Measurements from ENCODE around the gene POLE3. TPM values are rescaled to one million over a fixed set of nuclear protein-coding genes. Genes with fewer than 3 reads are reported as not detected.
"Not testable (repeated sequence)": the region's sequence is repeated elsewhere in the genome, so short reads cannot be mapped to it uniquely, and the experiment has no call there.

Gene POLE3
- total and polyA plus RNA-seq, 4 experiments from 2014 or later, result 46.9 to 179 (median 74.9) TPM

DNA sequence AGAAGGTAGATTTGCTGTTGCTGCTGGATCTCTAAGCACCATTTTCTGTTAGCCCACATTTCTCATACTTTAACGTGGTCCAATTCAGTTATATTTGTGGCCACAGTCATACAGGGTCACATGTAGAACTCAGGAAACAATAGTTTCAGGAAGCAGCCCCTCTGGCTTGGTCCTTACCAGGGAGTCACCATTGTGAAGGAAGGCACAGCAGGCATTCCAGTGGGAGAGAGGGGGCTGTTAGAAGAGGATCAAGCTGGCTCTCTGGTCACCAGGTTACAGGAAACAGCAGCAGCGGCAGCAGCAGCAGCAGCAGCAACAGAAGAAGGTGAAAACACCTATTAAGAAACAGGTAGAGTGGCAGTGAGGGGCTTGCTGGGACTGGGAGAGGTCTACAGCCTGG lies 14.6 kb upstream of the POLE3 start:
- Histone ChIP-seq H3K4me3 (ENCODE audit: low read length in 2 of 2) (no peak overlapping the region), H3K27ac (ENCODE audit: low read depth, low read length) (no peak overlapping the region), H3K36me3 (ENCODE audit: insufficient read depth, low read length) (no peaks in the 10 kb centered on the region), H3K9me3 (ENCODE audit: control insufficient read depth in 1 of 2, low read length in 2 of 2) (no peaks in the 10 kb centered on the region), H3K4me1 (ENCODE audit: insufficient read depth, low read length) (no peaks in the 10 kb centered on the region), H3K27me3 (ENCODE audit: insufficient read depth, low read length) (no peaks in the 10 kb centered on the region)
- ChIA-PET CTCF (ENCODE audit: partially characterized antibody) (no interaction called here), POLR2A (ENCODE audit: partially characterized antibody) (no interaction called here)
- no peak overlapping the region for H3K4me3 Mint-ChIP-seq
- intact Hi-C loops (cut with micrococcal nuclease), result no loop called here
- H3K9me3 Mint-ChIP-seq, result no peaks in the 10 kb centered on the region
- H3K27ac Mint-ChIP-seq, result no peak overlapping the region
- DNase-seq, result no peak
- H3K36me3 Mint-ChIP-seq, result no peaks in the 10 kb centered on the region
- no peaks in the 10 kb centered on the region for H3K4me1 Mint-ChIP-seq
- peaks cover 3 to 5% of the 10 kb centered on the region in 2 donors for H3K27me3 Mint-ChIP-seq

DNA sequence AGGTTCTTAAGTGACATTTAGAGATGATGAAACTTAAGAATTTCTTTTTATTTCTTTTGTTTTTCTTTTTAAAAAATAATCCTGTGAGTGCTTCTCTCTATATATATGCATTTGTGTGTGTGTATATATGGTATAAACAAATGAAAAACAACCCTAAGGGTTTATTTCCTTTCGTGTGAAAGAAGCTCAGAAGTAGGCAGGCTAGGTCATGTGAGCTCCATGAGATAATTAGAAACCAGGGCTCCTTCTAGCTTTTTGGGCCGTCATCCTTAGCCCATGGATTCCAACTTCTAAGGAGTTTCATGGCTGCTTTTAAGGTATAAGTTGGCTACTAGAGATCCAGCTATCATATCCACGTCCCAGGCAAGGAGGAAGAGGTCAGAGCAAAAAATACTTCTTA lies 11.3 kb upstream of the POLE3 start:
- POLR2A ChIA-PET (ENCODE audit: partially characterized antibody), result no interaction called here
- CTCF ChIA-PET (ENCODE audit: partially characterized antibody), result interaction anchor here (0.9 kb wide), 1 partner anchor 15 kb away, joined by 4 read pairs; no protein-coding TSS in a partner anchor
- H3K27me3 Mint-ChIP-seq, result peaks cover 3 to 5% of the 10 kb centered on the region in 2 donors
- no peaks in the 10 kb centered on the region for H3K9me3 Mint-ChIP-seq
- H3K27ac Mint-ChIP-seq, result no peak overlapping the region
- H3K4me1 ChIP-seq (ENCODE audit: insufficient read depth, low read length), result no peaks in the 10 kb centered on the region
- H3K9me3 ChIP-seq (ENCODE audit: control insufficient read depth in 1 of 2, low read length in 2 of 2), result no peaks in the 10 kb centered on the region
- H3K4me1 Mint-ChIP-seq, result no peaks in the 10 kb centered on the region
- H3K4me3 ChIP-seq (ENCODE audit: low read length in 2 of 2), result no peak overlapping the region
- no peak for DNase-seq
- H3K27ac ChIP-seq (ENCODE audit: low read depth, low read length), result no peak overlapping the region
- no peaks in the 10 kb centered on the region for H3K27me3 ChIP-seq (ENCODE audit: insufficient read depth, low read length)
- no peak overlapping the region for H3K4me3 Mint-ChIP-seq
- intact Hi-C loops (cut with micrococcal nuclease), result no loop called here
- no peaks in the 10 kb centered on the region for H3K36me3 ChIP-seq (ENCODE audit: insufficient read depth, low read length)
- H3K36me3 Mint-ChIP-seq, result no peaks in the 10 kb centered on the region

DNA sequence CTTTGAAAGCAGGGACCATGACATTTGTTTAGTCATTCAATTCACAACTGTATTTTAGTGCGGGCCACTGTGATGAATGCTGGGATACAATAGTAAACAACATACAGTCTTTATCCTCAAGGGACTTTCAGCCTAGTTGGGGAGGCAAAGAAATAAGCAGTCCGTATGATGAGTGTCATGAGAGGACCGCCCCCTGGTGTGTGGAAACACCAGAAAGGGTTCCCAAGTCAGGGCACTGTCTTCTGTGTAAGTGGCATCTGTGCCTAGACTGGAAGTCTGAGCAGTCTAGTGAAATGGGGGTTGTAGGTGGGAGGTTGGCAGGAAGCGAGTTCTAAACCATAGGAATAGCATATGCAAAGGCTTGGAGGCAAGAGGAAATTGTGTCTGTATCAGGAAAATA lies 6.9 kb upstream of the POLE3 start:
- no peaks in the 10 kb centered on the region for H3K9me3 ChIP-seq (ENCODE audit: control insufficient read depth in 1 of 2, low read length in 2 of 2)
- no peaks in the 10 kb centered on the region for H3K36me3 Mint-ChIP-seq
- no peaks in the 10 kb centered on the region for H3K27me3 ChIP-seq (ENCODE audit: insufficient read depth, low read length)
- no peaks in the 10 kb centered on the region for H3K4me1 ChIP-seq (ENCODE audit: insufficient read depth, low read length)
- no peak overlapping the region for H3K4me3 ChIP-seq (ENCODE audit: low read length in 2 of 2)
- no peaks in the 10 kb centered on the region for H3K36me3 ChIP-seq (ENCODE audit: insufficient read depth, low read length)
- no peak overlapping the region for H3K27ac ChIP-seq (ENCODE audit: low read depth, low read length)
- no peaks in the 10 kb centered on the region for H3K27me3 Mint-ChIP-seq
- H3K27ac Mint-ChIP-seq, result no peak overlapping the region
- ChIA-PET POLR2A (ENCODE audit: partially characterized antibody) (no interaction called here), CTCF (ENCODE audit: partially characterized antibody) (no interaction called here)
- no peak for DNase-seq
- H3K4me3 Mint-ChIP-seq, result no peak overlapping the region
- H3K4me1 Mint-ChIP-seq, result no peaks in the 10 kb centered on the region
- H3K9me3 Mint-ChIP-seq, result no peaks in the 10 kb centered on the region
- intact Hi-C loops (cut with micrococcal nuclease), result no loop called here

DNA sequence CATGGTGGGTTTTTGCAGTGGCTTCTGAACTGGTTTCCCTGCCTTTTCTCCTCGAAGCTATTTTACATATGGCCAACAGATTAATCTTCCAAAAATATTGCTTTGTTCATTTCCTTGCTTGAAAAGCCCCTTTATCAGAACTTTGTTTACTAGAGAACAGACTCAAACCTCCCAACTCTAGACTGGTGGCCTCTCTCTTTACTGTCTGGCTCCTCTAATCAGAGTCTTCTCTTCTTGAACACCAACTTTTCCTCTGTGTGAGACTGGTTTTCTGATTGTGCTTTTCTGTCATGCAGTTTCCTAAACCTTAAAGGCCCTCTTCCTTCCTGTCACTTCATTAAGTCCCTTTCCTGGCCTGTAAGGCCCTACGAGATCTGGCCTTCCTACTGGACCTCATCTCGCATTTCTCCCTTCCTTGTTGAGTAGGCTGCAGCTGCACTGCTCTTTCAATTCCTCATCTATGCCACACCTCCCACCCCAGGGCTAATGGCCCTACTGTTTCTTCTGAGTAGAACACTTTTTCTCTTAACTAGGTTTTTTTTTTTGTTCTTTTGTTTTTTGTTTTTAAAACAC lies 5.8 kb upstream of the POLE3 start:
- Histone ChIP-seq H3K36me3 (ENCODE audit: insufficient read depth, low read length) (no peaks in the 10 kb centered on the region), H3K27ac (ENCODE audit: low read depth, low read length) (no peak overlapping the region), H3K4me1 (ENCODE audit: insufficient read depth, low read length) (peaks cover 4% of the 10 kb centered on the region), H3K4me3 (ENCODE audit: low read length in 2 of 2) (no peak overlapping the region), H3K9me3 (ENCODE audit: control insufficient read depth in 1 of 2, low read length in 2 of 2) (no peaks in the 10 kb centered on the region), H3K27me3 (ENCODE audit: insufficient read depth, low read length) (no peaks in the 10 kb centered on the region)
- no peak overlapping the region for H3K27ac Mint-ChIP-seq
- no peak for DNase-seq
- ChIA-PET CTCF (ENCODE audit: partially characterized antibody) (no interaction called here), POLR2A (ENCODE audit: partially characterized antibody) (no interaction called here)
- intact Hi-C loops (cut with micrococcal nuclease), result no loop called here
- no peaks in the 10 kb centered on the region for H3K36me3 Mint-ChIP-seq
- H3K4me3 Mint-ChIP-seq, result no peak overlapping the region
- peaks cover 0 to 5% (median under 1%) of the 10 kb centered on the region in 4 donors for H3K4me1 Mint-ChIP-seq
- H3K27me3 Mint-ChIP-seq, result no peaks in the 10 kb centered on the region
- no peaks in the 10 kb centered on the region for H3K9me3 Mint-ChIP-seq

DNA sequence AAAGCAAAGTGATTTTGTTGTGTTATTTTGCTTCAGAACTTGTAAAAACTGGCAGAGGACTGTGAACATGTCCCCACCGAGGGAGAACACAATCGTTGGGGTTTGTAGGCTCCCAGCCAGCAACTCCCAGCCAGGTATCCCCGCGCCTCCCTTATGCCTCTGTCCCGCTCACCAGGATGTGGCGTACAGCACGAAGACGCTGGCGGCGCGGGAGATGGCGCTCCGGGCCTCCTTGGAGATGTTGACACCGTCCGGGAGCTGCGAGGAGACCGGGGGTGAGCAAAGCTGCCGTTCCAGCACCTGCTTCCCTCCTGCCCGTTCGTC lies 630 bp downstream of the POLE3 start:
- CTCF ChIA-PET (ENCODE audit: partially characterized antibody), result interaction anchor here (1.0 to 4.7 kb wide), 16 partner anchors 10 to 246 kb away, joined by 3 to 56 read pairs (median 4); partner anchors contain the start of genes ALAD, CDC26 and PRPF4
- intact Hi-C loops (cut with micrococcal nuclease), result loop anchor here (1.0 to 2.0 kb wide), 8 partner anchors 9 to 691 kb away; partner anchors contain the start of genes ALAD, CDC26, FKBP15 and HDHD3
- H3K9me3 Mint-ChIP-seq, result peaks cover 0 to 3% (median 0%) of the 10 kb centered on the region in 8 donors
- H3K27ac Mint-ChIP-seq, result peak overlapping the region; percentile 99 to 100 (median 99)
- peaks cover 27% of the 10 kb centered on the region for H3K4me1 ChIP-seq (ENCODE audit: insufficient read depth, low read length)
- H3K27me3 Mint-ChIP-seq, result peaks cover 2 to 3% of the 10 kb centered on the region in 2 donors
- H3K4me3 ChIP-seq (ENCODE audit: low read length in 2 of 2), result peak overlapping the region; percentile 65 to 88
- H3K36me3 ChIP-seq (ENCODE audit: insufficient read depth, low read length), result peaks cover 18% of the 10 kb centered on the region
- peaks cover 22 to 39% of the 10 kb centered on the region in 2 donors for H3K36me3 Mint-ChIP-seq
- H3K4me1 Mint-ChIP-seq, result peaks cover 17 to 44% (median 33%) of the 10 kb centered on the region in 4 donors
- peak overlapping the region; percentile 84 for H3K27ac ChIP-seq (ENCODE audit: low read depth, low read length)
- H3K4me3 Mint-ChIP-seq, result peak overlapping the region; percentile 95 to 100 (median 98)
- POLR2A ChIA-PET (ENCODE audit: partially characterized antibody), result interaction anchor here (0.6 to 4.9 kb wide), 18 partner anchors 8 to 1030 kb away, joined by 3 to 93 read pairs (median 6); partner anchors contain the start of genes ALAD, BSPRY, CDC26 and FKBP15
- H3K27me3 ChIP-seq (ENCODE audit: insufficient read depth, low read length), result no peaks in the 10 kb centered on the region
- no peak for DNase-seq
- H3K9me3 ChIP-seq (ENCODE audit: control insufficient read depth in 1 of 2, low read length in 2 of 2), result no peaks in the 10 kb centered on the region

DNA sequence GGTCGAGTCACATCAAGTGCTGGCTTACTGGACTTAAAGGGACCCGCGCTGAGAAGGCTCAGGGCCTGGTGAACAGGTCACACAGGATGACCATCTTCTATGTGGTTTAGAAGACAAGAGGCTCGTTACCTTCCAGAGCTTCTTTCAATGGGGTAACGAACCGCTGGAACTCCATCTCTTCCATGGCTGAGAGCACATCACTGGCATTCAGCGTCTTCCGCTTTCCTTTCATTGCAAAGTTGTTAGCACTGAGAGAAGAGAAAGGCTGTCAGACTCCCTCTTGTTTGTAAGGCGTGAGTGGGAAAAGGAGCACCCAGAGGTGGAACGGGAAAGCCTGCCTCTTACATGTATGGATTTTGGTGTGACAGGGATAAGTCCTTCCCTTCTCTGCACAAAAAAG lies 994 bp downstream of the POLE3 start:
- POLR2A ChIA-PET (ENCODE audit: partially characterized antibody), result interaction anchor here (0.6 to 4.9 kb wide), 15 partner anchors 8 to 260 kb away, joined by 3 to 93 read pairs (median 7); partner anchors contain the start of genes ALAD, BSPRY, CDC26 and FKBP15
- peaks cover 0 to 3% (median 0%) of the 10 kb centered on the region in 8 donors for H3K9me3 Mint-ChIP-seq
- peak overlapping the region; percentile 95 to 100 (median 98) for H3K4me3 Mint-ChIP-seq

DNA sequence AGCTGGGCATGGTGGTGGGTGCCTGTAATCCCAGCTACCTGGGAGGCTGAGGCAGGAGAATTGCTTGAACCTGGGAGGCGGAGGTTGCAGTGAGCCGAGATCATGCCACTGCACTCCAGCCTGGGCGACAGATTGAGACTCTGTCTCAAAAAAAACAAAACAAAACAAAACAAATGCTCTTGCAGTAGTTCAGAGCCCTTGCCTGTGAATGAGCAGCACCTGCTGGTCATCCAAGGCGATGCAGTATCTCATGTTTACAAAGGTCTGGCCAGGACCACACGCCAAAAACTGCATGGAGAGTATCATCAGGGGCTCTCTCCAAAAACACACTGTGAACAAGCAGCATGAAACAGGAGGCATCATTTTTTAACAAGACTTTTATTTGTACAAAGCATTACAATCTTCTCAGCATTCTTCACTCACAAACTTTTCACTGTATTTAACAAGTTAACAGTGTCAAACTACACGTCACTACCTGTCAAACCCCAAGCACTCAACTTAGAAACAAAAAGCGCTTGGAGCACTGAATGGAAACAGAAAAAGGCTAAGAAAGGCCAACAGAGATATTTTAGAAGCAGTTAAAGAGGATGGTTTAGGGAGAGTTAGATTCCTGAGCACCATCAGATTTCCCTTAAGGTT lies 3.5 kb downstream of the POLE3 start:
- Mint-ChIP-seq H3K4me3 (peak overlapping the region in 7 of 8 donors; percentile 9 to 88 (median 61)), H3K36me3 (peaks cover 22 to 39% of the 10 kb centered on the region in 2 donors), H3K4me1 (peaks cover 17 to 45% (median 32%) of the 10 kb centered on the region in 4 donors), H3K27ac (peak overlapping the region; percentile 74 to 99 (median 89))
- peaks cover 18% of the 10 kb centered on the region for H3K36me3 ChIP-seq (ENCODE audit: insufficient read depth, low read length)
- not testable (repeated sequence) for H3K9me3 ChIP-seq (ENCODE audit: control insufficient read depth in 1 of 2, low read length in 2 of 2); H3K27me3 ChIP-seq (ENCODE audit: insufficient read depth, low read length); H3K9me3 Mint-ChIP-seq; H3K4me3 ChIP-seq (ENCODE audit: low read length in 2 of 2); H3K27me3 Mint-ChIP-seq
- CTCF ChIA-PET (ENCODE audit: partially characterized antibody), result interaction anchor here (0.9 to 8.5 kb wide), 11 partner anchors 7 to 251 kb away, joined by 3 to 72 read pairs (median 5); partner anchors contain the start of genes ALAD, CDC26 and PRPF4
- intact Hi-C loops (cut with micrococcal nuclease), result loop anchor here (1.0 kb wide), 1 partner anchor 98 kb away; no protein-coding TSS in a partner anchor
- peak overlapping the region; percentile 8 for H3K27ac ChIP-seq (ENCODE audit: low read depth, low read length)
- POLR2A ChIA-PET (ENCODE audit: partially characterized antibody), result interaction anchor here (1.4 kb wide), 1 partner anchor 132 kb away, joined by 4 read pairs; the partner anchor contains the start of genes CDC26 and PRPF4
- peak; percentile 56 to 74 (median 65) for DNase-seq
- H3K4me1 ChIP-seq (ENCODE audit: insufficient read depth, low read length), result peaks cover 27% of the 10 kb centered on the region

More for the DNA sequence above, 994 bp downstream of the POLE3 start:
- Mint-ChIP-seq H3K36me3 (peaks cover 22 to 39% of the 10 kb centered on the region in 2 donors), H3K4me1 (peaks cover 17 to 44% (median 33%) of the 10 kb centered on the region in 4 donors), H3K27me3 (peaks cover 2 to 3% of the 10 kb centered on the region in 2 donors), H3K27ac (peak overlapping the region; percentile 91 to 100 (median 99))
- intact Hi-C loops (cut with micrococcal nuclease), result no loop called here
- CTCF ChIA-PET (ENCODE audit: partially characterized antibody), result interaction anchor here (1.0 to 4.7 kb wide), 16 partner anchors 10 to 246 kb away, joined by 3 to 56 read pairs (median 4); partner anchors contain the start of genes ALAD, CDC26 and PRPF4
- H3K27me3 ChIP-seq (ENCODE audit: insufficient read depth, low read length), result no peaks in the 10 kb centered on the region
- H3K36me3 ChIP-seq (ENCODE audit: insufficient read depth, low read length), result peaks cover 18% of the 10 kb centered on the region
- H3K4me3 ChIP-seq (ENCODE audit: low read length in 2 of 2), result peak overlapping the region; percentile 65 to 88
- no peak for DNase-seq
- no peaks in the 10 kb centered on the region for H3K9me3 ChIP-seq (ENCODE audit: control insufficient read depth in 1 of 2, low read length in 2 of 2)
- peaks cover 27% of the 10 kb centered on the region for H3K4me1 ChIP-seq (ENCODE audit: insufficient read depth, low read length)
- H3K27ac ChIP-seq (ENCODE audit: low read depth, low read length), result peak overlapping the region; percentile 84
